GM19023 (cell line): ENCODE data around the gene IFIT3.

Experiments
- ATAC-seq: cut with Tn5 transposase; IDR thresholded peaks from one replicate; pipeline ENCODE4 v1.9.1; 2021; ENCODE audit warnings: mild to moderate bottlenecking, moderate library complexity; ENCODE audit not compliant: unreplicated experiment

Gene IFIT3

DNA sequence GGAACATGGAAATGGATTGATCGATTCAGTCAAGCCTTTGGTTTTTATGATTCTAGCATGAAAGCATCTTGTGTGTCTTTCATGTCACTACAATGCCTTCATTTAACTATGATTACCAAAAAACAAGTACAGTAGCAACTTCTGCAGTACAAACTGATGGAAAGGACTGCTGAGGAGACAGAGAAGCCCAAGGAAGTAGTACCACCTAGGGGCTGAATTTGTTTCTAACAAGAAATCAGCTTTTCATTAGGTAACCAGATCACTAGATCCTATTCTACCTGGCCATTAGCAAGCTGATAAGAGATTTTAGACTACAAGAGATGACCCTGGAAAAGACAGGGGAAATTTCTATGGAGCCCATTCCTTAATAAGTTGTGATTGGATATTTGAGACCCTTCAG, 61.5 kb downstream of the IFIT3 start:
- no peak for ATAC-seq
